ENCODE measurements around the gene MECP2. TPM values are rescaled to one million over a fixed set of nuclear protein-coding genes. Genes with fewer than 3 reads are reported as not detected.
"Not testable (repeated sequence)": the region's sequence is repeated elsewhere in the genome, so short reads cannot be mapped to it uniquely, and the experiment has no call there.

Gene MECP2
- total RNA-seq, 2 experiments from 2014 or later: 31.2 to 48.6 TPM

- Histone ChIP-seq H3K4me3 (ENCODE audit: low read depth, low read length, poor library complexity, severe bottlenecking) (no peak overlapping the region), H4K20me1 (ENCODE audit: insufficient read depth, low read length) (no peaks in the 10 kb centered on the region), H3K9me2 (ENCODE audit: insufficient read depth, low read length) (no peaks in the 10 kb centered on the region), H3K36me3 (ENCODE audit: insufficient read depth, low read length) (no peaks in the 10 kb centered on the region), H3K9me3 (ENCODE audit: low read length) (no peaks in the 10 kb centered on the region), H3K4me1 (ENCODE audit: insufficient read depth, low read length, poor library complexity, severe bottlenecking) (peaks cover 11% of the 10 kb centered on the region), H3K79me2 (ENCODE audit: insufficient read depth, low read depth, low read length) (no peaks in the 10 kb centered on the region), H2AFZ (ENCODE audit: low read length) (0 out of 2 replicates have a peak overlapping the region, but pooled peaks have one; percentile 39), H3K27ac (ENCODE audit: low read depth, low read length, poor library complexity, severe bottlenecking) (no peak overlapping the region), H3K4me2 (ENCODE audit: low read length) (no peak overlapping the region)
- no peak for DNase-seq (ENCODE audit: low spot score)
- ChIA-PET CTCF (ENCODE audit: unreplicated experiment) (no interaction called here), POLR2A (no interaction called here)
- TF ChIP-seq CTCF (conservative IDR thresholded peaks at IDR 0.05; ENCODE audit: low read length) (no peak), EZH2phosphoT487 (IDR thresholded peaks at IDR 0.05; ENCODE audit: borderline replicate concordance, low read depth, low read length) (no peak)
- intact Hi-C loops (cut with micrococcal nuclease; ENCODE audit: unreplicated experiment): no loop called here
- BruUV-seq (replicated peaks): no TSS peak
Observed at GRCh38 chrX:153983321-153983801, 114.2 kb downstream of the MECP2 start.

- no peak for TF ChIP-seq CTCF (conservative IDR thresholded peaks at IDR 0.05; ENCODE audit: low read length)
- no peak for TF ChIP-seq EZH2phosphoT487 (IDR thresholded peaks at IDR 0.05; ENCODE audit: borderline replicate concordance, low read depth, low read length)
- ChIA-PET POLR2A (interaction anchor here (0.6 kb wide), 1 partner anchor 107 kb away, joined by 4 read pairs; no protein-coding TSS in a partner anchor), CTCF (ENCODE audit: unreplicated experiment) (no interaction called here)
- Histone ChIP-seq H3K79me2 (ENCODE audit: insufficient read depth, low read depth, low read length) (no peaks in the 10 kb centered on the region), H3K36me3 (ENCODE audit: insufficient read depth, low read length) (no peaks in the 10 kb centered on the region), H3K27ac (ENCODE audit: low read depth, low read length, poor library complexity, severe bottlenecking) (no peak overlapping the region), H3K4me2 (ENCODE audit: low read length) (no peak overlapping the region), H3K4me1 (ENCODE audit: insufficient read depth, low read length, poor library complexity, severe bottlenecking) (peaks cover 11% of the 10 kb centered on the region), H4K20me1 (ENCODE audit: insufficient read depth, low read length) (no peaks in the 10 kb centered on the region), H2AFZ (ENCODE audit: low read length) (no peak overlapping the region), H3K9me3 (ENCODE audit: low read length) (no peaks in the 10 kb centered on the region), H3K4me3 (ENCODE audit: low read depth, low read length, poor library complexity, severe bottlenecking) (no peak overlapping the region), H3K9me2 (ENCODE audit: insufficient read depth, low read length) (no peaks in the 10 kb centered on the region)
- no peak for DNase-seq (ENCODE audit: low spot score)
- BruUV-seq (replicated peaks): no TSS peak
- intact Hi-C loops (cut with micrococcal nuclease; ENCODE audit: unreplicated experiment): no loop called here
Observed at GRCh38 chrX:153981771-153982533, 115.6 kb downstream of the MECP2 start.

GRCh38 chrX:153981231-153981630 lies 116.3 kb downstream of the MECP2 start:
- Histone ChIP-seq H3K36me3 (ENCODE audit: insufficient read depth, low read length) (no peaks in the 10 kb centered on the region), H3K4me1 (ENCODE audit: insufficient read depth, low read length, poor library complexity, severe bottlenecking) (peaks cover 11% of the 10 kb centered on the region), H3K79me2 (ENCODE audit: insufficient read depth, low read depth, low read length) (no peaks in the 10 kb centered on the region), H3K27ac (ENCODE audit: low read depth, low read length, poor library complexity, severe bottlenecking) (no peak overlapping the region), H3K9me2 (ENCODE audit: insufficient read depth, low read length) (no peaks in the 10 kb centered on the region), H2AFZ (ENCODE audit: low read length) (no peak overlapping the region), H4K20me1 (ENCODE audit: insufficient read depth, low read length) (no peaks in the 10 kb centered on the region), H3K4me2 (ENCODE audit: low read length) (no peak overlapping the region), H3K4me3 (ENCODE audit: low read depth, low read length, poor library complexity, severe bottlenecking) (no peak overlapping the region), H3K9me3 (ENCODE audit: low read length) (no peaks in the 10 kb centered on the region)
- TF ChIP-seq CTCF (conservative IDR thresholded peaks at IDR 0.05; ENCODE audit: low read length) (no peak), EZH2phosphoT487 (IDR thresholded peaks at IDR 0.05; ENCODE audit: borderline replicate concordance, low read depth, low read length) (no peak)
- ChIA-PET CTCF (ENCODE audit: unreplicated experiment) (no interaction called here), POLR2A (interaction anchor here (0.6 kb wide), 1 partner anchor 108 kb away, joined by 4 read pairs; no protein-coding TSS in a partner anchor)
- DNase-seq (ENCODE audit: low spot score): no peak
- no TSS peak for BruUV-seq (replicated peaks)
- intact Hi-C loops (cut with micrococcal nuclease; ENCODE audit: unreplicated experiment): no loop called here

GRCh38 chrX:153980394-153980793 lies 117.1 kb downstream of the MECP2 start:
- H3K27ac ChIP-seq (ENCODE audit: low read depth, low read length, poor library complexity, severe bottlenecking); H4K20me1 ChIP-seq (ENCODE audit: insufficient read depth, low read length); H3K9me3 ChIP-seq (ENCODE audit: low read length); H2AFZ ChIP-seq (ENCODE audit: low read length); H3K9me2 ChIP-seq (ENCODE audit: insufficient read depth, low read length); DNase-seq (ENCODE audit: low spot score); H3K36me3 ChIP-seq (ENCODE audit: insufficient read depth, low read length); H3K4me3 ChIP-seq (ENCODE audit: low read depth, low read length, poor library complexity, severe bottlenecking); H3K4me2 ChIP-seq (ENCODE audit: low read length); BruUV-seq (replicated peaks); intact Hi-C loops (cut with micrococcal nuclease; ENCODE audit: unreplicated experiment); H3K79me2 ChIP-seq (ENCODE audit: insufficient read depth, low read depth, low read length); POLR2A ChIA-PET; CTCF ChIA-PET (ENCODE audit: unreplicated experiment): not testable (repeated sequence)
- peaks cover 11% of the 10 kb centered on the region for H3K4me1 ChIP-seq (ENCODE audit: insufficient read depth, low read length, poor library complexity, severe bottlenecking)
